Ishikawa (cell line): Measurements from ENCODE around the gene RNF214.

Source experiments
- CEBPB ChIP-seq: IDR thresholded peaks from 2 replicates; pipeline ENCODE4 v1.6.1; 2012
- EGR1 ChIP-seq: IDR thresholded peaks from 2 replicates; pipeline ENCODE4 v1.6.1; 2012
- EP300 ChIP-seq: IDR thresholded peaks from 2 replicates; pipeline ENCODE4 v1.6.1; 2012; ENCODE audit warnings: borderline replicate concordance
- NFIC ChIP-seq: IDR thresholded peaks from 2 replicates; pipeline ENCODE4 v1.6.1; 2012
- RAD21 ChIP-seq: IDR thresholded peaks from 2 replicates; pipeline ENCODE4 v1.6.1; 2012; ENCODE audit warnings: low read depth
- TAF1 ChIP-seq: IDR thresholded peaks from 2 replicates; pipeline ENCODE4 v1.6.1; 2012; ENCODE audit warnings: low read depth, mild to moderate bottlenecking
- YY1 ChIP-seq: IDR thresholded peaks from 2 replicates; pipeline ENCODE4 v1.6.1; 2012; ENCODE audit warnings: low read depth
- TF ChIP-seq, protein P1 (sequence below): IDR thresholded peaks from 2 replicates; pipeline ENCODE4 v1.6.1; 2012; ENCODE audit warnings: low read depth, mild to moderate bottlenecking
- TF ChIP-seq, protein P2 (sequence below): IDR thresholded peaks from 2 replicates; pipeline ENCODE4 v1.6.1; 2012

DNA sequence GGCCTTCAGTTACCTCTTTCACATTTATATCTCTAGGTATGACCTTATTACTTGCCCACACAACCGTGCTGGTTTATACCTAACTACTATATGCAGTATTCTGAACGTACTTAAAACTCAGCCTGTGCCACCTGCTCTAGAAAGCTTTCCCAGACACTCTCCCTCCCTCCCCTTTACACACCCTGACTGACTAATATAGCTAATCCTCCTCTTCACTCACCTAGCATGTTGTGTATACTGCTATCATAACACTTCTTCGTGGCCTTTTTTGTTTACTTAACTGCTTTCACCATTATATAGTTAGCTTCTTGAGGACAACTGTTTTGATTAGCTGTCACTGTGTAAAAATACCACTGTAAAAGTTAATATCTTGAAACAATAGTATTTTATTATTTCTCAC, 23.5 kb downstream of the RNF214 start:
- TF ChIP-seq RAD21, result no peak
- TF ChIP-seq CEBPB, result no peak
- no peak for TF ChIP-seq NFIC
- no peak for TF ChIP-seq TAF1
- TF ChIP-seq, protein P1, sequence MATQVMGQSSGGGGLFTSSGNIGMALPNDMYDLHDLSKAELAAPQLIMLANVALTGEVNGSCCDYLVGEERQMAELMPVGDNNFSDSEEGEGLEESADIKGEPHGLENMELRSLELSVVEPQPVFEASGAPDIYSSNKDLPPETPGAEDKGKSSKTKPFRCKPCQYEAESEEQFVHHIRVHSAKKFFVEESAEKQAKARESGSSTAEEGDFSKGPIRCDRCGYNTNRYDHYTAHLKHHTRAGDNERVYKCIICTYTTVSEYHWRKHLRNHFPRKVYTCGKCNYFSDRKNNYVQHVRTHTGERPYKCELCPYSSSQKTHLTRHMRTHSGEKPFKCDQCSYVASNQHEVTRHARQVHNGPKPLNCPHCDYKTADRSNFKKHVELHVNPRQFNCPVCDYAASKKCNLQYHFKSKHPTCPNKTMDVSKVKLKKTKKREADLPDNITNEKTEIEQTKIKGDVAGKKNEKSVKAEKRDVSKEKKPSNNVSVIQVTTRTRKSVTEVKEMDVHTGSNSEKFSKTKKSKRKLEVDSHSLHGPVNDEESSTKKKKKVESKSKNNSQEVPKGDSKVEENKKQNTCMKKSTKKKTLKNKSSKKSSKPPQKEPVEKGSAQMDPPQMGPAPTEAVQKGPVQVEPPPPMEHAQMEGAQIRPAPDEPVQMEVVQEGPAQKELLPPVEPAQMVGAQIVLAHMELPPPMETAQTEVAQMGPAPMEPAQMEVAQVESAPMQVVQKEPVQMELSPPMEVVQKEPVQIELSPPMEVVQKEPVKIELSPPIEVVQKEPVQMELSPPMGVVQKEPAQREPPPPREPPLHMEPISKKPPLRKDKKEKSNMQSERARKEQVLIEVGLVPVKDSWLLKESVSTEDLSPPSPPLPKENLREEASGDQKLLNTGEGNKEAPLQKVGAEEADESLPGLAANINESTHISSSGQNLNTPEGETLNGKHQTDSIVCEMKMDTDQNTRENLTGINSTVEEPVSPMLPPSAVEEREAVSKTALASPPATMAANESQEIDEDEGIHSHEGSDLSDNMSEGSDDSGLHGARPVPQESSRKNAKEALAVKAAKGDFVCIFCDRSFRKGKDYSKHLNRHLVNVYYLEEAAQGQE, result no peak
- TF ChIP-seq, protein P2, sequence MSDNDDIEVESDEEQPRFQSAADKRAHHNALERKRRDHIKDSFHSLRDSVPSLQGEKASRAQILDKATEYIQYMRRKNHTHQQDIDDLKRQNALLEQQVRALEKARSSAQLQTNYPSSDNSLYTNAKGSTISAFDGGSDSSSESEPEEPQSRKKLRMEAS, result no peak
- TF ChIP-seq EGR1, result no peak
- no peak for TF ChIP-seq EP300
- no peak for TF ChIP-seq YY1
